T-helper 1 cell (primary cell): ENCODE measurements around the gene FBXO40.
"Not testable (repeated sequence)": the region's sequence is repeated elsewhere in the genome, so short reads cannot be mapped to it uniquely, and the experiment has no call there.

Source experiments
- DNase-seq, 5 donors: peaks; one replicate each; pipeline ENCODE4 v3.0.0-alpha.2; 2012 to 2020
- total RNA-seq, 4 donors: gene quantifications; one replicate each; lab custom pipeline; 2026; lab: John Stamatoyannopoulos, UW

FBXO40 gene, protein sequence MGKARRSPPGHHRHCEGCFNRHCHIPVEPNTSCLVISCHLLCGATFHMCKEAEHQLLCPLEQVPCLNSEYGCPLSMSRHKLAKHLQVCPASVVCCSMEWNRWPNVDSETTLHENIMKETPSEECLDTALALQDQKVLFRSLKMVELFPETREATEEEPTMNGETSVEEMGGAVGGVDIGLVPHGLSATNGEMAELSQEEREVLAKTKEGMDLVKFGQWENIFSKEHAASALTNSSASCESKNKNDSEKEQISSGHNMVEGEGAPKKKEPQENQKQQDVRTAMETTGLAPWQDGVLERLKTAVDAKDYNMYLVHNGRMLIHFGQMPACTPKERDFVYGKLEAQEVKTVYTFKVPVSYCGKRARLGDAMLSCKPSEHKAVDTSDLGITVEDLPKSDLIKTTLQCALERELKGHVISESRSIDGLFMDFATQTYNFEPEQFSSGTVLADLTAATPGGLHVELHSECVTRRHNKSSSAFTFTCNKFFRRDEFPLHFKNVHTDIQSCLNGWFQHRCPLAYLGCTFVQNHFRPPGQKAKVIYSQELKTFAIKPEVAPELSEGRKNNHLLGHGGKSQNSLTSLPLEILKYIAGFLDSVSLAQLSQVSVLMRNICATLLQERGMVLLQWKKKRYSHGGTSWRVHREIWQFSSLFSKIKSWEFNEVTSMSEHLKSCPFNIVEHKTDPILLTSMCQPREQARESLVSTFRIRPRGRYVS
- total RNA-seq: 0 reads per million in 4 donors

DNA sequence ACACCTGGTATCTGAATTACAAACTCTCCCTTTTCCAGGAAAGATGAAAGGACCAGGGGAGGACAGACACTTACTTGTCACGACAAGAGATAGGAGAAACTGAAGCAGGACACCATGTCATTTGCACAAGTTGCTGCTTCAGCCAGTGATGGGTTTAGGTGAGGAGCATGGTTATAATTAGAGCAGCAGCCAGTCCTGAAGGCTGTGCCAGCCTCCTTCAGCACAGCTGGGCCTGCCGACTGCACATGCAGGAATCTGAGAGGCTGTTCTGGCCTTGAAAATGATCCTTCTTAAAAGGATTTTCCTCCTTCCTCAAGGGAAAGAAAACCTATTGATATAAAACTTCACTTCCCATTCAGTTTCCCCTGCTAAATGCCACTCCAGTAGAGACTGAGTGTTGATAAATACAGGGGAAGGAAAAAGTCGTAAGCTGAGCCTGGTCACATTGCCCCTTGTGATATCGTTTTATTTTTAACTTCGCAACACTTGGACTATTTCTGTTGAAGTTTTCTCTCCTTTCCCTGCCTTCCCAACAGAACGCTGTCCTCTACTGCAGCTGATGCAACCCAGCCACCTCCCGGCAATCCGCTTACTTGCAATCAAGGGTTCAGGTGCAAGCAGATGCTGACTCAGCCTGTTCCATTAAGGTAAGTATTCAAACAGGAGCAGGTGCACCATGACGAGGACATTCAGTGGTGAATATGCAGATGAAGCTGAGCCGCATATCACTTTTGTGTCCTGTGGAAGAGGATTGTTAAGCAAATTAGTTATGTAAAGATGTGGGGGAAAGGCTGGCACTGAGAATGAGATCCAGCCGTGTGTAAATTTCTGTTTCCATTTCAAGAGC, at the start of gene FBXO40:
Gene FBXO40 (plus strand): TSS at position 524 of the 847 bp plus-strand sequence. CDS start 27,197 bp downstream, outside the sequence.
- no peak for DNase-seq

DNA sequence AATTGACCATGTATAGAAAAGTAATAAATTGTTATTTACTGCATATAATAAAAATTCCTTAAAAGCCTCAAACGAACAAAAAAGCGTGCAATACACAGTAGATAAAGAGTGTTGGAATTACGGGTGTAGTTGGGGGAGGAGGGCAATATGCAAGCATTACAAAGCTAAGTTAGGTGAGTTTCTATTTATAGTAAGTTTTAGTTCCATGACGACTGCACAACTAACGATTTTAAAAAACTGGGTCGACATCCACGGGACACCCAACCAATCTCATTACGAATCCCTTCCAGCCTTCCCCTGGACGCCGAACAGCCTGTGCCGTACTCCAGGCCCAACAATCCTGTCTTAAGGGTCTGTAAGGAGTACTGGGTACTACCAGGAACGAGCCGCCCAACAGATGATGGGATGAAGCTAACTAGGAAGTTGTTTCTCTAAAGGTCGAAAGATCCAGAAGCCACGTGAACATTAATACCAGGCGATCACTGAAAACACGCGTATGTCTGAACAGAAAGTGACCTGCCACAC, 48.1 kb upstream of the FBXO40 start:
- no peak for DNase-seq

DNA sequence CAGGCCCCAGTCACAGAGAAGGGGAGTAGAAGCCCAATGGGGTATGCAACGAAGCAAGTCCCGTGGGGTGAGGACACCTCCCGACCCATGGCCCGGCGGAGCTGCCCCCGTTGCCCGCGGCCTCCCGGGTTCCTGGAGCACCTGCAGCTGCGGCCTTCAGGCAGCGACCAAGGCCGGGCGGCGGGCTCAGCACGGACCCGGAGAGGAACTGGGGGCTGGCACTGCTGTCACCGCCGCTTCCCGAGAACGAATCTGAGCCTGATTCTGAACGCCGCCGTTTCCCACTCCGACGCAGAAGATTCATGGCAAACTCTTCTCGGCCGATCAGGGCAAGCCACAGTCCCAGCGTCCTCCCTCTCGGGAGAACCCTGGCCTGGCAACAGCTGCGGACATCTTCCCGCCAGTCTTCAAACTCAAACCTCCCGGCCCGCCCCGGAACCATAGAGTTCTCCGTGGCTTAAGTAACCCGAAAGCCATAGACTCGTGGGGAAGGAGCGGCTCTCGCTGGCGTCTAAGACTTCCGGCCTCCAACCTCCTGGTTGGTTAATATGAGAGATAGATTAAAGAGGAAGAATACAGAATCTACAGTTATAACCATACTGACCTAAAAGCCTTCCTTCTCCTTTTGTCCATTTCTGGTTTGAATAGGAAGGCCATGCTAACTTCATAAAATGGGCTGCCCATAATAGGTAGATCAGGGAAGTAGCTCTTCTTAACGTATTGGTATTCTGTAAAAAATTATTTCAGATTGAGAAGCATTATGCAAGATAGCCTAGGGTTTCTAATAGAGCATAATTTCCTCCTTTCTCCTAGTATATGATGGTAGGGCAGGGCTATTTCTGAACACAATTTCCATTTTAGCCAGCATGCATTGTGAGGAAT, 47.4 kb upstream of the FBXO40 start, which contains the start of gene POLQ:
Gene POLQ (minus strand): TSS at position 415 of the 882 bp plus-strand sequence. CDS start 111 bp downstream, at position 304.
- DNase-seq: peak; percentile 64 to 92 (median 77)

DNA sequence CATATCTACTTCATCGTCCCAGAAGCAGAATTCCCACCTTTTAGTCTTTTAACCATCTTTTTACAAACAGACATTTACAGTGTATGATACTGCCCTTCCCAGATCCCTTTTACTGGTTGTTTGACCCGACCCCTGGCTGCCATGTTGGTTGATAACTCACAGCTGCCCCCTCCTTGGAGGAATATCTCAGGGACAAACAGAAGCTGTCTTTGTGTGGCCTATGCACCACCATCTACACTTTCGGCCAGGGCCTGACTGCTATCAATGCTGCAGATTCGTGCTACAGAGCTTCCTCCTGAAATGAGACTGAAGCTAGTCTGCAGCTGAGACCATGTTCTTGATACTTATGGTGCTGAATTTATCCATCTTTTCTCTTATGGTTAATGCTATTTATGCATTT, 40.8 kb upstream of the FBXO40 start:
- DNase-seq: no peak

DNA sequence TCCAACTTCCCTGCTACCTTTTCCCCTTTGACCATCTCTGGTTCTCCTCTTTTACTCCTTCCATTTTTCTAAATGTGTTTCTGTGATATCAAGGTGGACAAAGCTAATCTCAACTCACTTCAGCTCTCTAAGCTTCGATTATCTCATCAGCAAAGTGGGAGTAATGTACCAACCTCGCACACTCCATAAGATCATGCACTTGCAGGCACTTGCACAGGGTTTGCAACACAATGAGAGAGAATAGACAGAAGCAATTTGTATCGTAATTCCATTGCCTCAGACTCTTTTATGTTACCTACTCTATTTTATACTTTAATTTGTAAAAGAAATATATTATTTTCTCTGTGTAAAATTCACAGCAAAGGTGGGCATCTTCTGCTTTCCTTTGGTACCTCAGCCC, 40.4 kb upstream of the FBXO40 start:
- DNase-seq: no peak

DNA sequence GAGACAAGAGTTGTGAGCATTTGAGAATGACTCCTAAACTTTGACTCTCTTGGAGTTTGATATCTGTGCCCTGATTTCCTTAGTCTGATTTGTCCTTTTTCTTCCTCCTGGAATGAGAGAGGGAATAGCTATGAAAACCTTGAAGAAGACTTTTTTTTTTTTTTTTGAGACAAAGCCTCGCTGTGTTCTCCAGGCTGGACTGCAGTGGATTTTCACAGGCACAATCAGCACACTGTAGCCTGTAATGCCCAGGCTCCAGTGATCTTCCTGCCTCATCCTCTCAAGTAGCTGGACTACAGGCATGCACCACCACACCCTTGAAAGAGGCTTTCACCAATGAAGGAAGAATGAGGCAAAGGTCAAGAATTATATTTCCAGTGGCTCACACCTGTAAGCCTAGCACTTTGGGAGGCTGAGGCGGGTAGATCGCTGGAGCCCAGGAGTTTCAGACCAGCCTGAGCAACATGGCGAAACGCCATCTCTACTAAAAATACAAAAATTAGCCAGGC, 35.7 kb upstream of the FBXO40 start:
- DNase-seq: no peak

DNA sequence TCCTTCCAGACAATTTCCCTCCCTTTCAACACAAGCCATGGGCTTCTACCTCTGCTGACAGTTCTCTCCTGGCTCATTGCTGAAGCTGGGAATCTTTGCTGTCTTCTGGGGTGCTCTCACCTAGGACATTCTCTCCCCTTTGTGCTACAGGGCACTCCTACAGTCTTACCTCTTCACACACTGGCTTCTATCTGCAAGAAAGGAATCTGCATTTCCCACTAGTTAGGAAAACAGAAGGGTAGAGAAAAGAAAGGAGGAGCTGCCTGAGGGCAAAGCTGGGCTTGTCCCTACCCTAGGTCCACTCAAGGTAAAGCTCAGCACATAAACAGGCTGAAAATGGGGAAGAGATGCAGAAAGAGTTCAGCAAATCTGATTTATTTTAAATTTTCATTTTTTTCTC, 31.0 kb upstream of the FBXO40 start:
- DNase-seq: no peak

DNA sequence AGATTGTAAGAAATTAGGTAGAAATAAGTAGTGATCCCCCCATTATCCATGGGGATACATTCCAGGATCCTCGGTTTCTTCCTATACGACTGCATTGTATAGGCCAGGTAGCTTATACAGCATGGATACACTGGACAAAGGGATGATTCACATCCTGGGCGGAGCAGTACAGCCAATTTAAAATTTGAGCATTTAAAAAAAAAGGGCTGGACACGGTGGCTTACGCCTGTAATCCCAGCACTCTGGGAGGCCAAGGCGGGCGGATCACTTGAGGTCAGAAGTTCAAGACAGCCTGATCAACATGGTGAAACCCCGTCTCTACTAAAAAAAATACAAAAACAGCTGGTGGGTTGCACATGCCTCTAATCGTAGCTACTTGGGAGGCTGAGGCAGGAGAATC, 26.4 kb upstream of the FBXO40 start:
- no peak for DNase-seq

DNA sequence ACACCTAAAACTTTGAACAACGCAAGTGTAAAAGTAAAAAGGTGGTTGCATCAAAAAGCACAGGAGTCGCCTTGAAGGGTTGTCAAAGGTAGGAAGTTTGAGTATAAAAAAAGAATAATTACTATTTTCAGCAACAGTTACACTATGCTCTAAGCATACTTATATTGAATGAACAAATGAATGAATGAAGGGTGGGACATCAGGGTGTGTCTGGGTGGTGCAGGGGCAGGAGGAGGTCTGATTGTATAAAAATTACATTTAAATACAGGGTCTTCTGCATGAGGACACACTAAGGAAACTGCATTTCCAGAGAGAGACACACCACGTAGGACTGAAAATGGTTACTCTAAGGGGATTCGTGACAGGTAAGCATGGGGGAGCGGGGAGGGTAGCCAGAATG, 25.5 kb upstream of the FBXO40 start, which contains the start of gene ARGFX:
Gene ARGFX (plus strand): TSS at position 301 of the 400 bp plus-strand sequence. CDS start 2,765 bp downstream, outside the sequence.
- DNase-seq: no peak

DNA sequence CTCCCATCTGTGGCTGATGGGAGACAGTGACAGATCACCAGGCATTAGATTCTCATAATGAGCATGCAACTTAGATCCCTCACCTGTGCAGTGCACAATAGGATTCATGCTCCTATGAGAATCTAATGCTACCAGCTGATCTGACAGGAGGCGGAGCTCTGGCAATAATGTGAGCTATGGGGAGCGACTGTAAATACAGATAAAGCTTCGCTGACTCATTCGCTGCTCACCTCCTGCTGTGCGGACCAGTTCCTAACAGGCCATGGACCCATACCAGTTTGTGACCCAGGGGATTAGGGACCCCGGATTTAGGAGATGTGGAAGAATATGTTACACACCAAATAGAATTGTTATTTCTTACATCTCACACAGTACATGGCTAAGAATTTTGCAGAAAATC, 18.7 kb upstream of the FBXO40 start:
- DNase-seq: no peak

DNA sequence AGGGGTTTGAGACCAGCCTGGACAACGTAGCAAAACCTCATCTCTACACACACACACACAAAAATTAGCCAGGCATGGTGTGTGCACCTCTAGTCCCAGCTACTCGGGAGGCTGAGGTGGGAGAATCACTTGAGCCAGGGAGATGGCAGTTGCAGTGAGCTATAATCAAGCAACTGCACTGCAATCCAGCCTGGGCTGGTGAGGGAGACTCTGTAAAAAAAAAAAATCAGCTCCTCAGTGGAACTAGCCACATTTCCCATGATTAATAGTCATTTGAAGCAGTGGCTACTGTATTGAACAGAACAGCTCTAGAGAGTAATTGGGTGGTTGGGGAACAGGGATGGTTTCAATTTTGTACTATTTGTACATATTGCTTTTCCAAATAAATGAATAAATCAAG, 11.5 kb upstream of the FBXO40 start:
- DNase-seq: no peak

DNA sequence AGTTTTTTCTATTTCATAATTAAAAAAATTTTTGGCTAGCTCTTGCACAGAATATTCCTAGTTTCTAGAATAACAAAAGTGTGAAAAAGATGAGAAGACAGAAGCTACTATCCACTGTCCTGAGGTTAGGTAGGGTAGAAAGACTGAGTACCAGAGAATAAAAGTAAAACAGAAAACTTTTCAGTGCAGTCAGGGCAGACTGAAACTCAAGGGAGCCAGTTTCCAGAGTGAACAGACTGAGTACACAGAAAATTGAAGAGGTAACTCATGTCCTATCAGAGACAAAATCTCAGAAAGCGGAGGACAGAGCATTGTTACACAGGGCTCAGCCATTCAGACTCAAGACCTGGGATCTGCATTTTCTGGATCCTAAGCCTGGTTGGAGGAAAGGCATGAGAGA, 8.8 kb upstream of the FBXO40 start:
- no peak for DNase-seq

DNA sequence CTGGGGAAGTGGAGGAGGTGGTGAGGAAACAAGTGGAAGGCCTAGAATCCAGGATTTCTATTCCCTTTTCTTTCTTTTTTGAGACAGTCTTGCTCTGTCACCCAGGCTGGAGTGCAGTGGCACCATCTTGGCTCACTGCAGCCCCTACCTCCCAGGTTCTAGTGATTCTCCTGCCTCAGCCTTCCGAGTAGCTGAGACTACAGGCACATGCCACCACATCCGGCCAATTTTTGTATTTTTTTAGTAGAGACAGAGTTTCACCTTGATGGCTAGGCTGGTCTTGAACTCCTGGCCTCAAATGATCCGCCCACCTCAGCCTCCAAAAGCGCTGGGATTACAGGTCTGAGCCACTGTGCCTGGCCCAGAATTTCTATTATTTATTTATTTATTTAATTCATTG, 627 bp downstream of the FBXO40 start:
- DNase-seq: not testable (repeated sequence)

DNA sequence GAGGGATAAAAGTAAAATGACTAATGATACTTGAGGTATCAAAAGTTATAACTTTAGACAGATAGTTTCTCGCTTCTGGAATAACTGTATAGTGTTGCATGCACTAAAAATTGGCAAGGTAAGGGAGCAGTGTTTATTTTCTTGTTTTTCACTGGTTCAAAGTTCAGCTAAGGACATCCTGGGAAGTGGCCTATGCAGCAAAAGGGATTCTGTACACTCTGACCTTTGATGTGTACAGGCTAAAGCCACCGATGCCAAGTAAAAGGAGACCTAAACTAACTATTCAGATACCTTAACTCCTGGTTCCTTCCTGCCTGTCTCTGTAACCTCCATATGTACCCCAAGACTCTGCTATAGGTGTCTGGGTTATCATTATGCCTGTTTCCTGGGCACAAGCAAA, 1.7 kb downstream of the FBXO40 start:
- no peak for DNase-seq

DNA sequence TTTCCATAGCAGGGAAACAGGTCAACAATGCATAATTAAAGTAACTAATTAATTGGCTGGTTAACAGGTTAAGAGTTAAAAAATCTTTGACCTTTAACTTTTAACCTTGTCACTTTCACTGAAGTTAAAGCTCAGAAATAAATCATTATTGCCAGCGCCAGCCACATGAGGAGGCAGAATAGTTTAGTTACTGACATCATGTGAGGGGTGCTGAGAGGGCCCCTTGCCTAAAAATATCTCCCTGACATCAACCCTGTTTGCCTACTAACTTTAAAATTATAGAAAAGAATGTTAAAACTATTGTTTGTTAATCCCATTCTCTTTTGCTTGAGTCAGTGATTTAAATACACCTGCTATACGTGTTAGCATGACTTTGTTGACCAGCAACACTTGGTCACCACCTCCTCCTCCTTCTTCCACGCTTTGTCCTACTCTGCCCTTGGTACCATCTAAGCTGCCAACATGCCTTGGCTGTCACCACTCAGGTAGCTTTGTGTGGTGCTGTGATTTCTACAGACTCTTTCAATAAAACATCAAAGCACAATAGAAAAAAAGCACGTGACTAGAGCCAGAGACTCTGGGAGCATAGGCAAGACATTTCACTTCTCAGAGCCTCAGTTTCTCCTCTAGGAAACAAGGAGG, 2.7 kb downstream of the FBXO40 start:
- no peak for DNase-seq

DNA sequence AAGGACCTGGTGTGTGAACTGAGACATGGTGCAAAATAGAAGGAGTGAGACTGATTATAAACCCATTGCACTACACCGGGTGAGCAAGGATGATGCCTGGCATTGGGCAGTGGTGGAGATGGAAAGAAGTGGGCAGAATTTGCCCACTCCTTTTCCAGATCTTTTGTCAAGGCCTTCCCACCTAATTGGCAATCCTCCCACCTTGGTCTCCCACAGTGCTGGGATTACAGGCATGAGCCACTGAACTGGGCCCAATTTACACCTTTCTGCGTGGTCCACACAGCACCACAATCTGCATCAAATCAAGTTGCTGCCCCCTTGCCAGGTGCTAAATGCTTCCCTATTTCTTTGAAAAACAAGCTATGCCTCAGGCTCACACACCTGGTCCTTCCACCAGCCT, 5.4 kb downstream of the FBXO40 start:
- DNase-seq: no peak

DNA sequence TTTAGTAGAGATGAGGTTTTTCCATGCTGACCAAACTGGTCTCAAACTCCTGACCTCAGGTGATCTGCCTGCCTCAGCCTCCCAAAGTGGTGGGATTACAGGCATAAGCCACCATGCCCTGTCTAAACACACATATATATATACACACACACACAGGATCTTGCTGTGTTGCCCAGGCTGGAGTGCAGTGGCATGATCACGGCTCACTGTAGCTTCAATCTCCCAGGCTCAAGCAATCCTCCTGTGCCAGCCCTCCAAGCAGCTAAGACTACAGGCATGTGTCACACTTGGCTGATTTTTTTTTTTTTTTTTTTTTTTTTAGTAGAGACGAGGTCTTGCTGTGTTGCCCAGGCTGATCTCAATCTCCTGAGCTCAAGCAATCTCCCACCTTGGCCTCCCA, 6.7 kb downstream of the FBXO40 start:
- DNase-seq: not testable (repeated sequence)

DNA sequence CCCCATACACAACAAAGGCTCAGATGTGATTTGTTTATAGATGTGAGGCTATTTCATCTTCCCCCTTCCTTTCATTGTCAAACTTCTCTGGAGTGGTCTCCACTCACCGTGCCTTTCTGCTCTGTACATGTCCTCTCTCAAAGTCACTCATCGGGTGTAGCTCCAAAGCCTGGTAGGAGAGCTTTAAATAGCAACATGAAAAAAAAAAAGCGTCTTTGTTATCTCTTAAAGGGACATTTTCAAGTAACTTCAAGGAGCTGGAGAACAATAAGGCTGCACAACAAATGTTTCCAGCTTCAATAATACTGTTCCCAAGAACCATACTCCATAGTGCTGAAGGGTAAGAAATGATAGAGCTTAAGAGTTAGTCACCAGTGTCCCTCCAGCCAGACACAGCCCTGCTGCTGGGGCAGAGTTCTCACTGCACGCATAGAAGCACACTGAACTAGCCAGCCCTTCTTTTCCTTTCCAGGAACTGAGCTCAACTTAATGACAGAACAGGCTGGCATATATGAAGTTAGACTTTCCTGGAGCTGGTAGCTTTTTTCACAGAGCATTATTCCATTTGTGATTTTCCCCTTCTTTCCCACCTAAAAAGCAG, 8.1 kb downstream of the FBXO40 start:
- no peak for DNase-seq

DNA sequence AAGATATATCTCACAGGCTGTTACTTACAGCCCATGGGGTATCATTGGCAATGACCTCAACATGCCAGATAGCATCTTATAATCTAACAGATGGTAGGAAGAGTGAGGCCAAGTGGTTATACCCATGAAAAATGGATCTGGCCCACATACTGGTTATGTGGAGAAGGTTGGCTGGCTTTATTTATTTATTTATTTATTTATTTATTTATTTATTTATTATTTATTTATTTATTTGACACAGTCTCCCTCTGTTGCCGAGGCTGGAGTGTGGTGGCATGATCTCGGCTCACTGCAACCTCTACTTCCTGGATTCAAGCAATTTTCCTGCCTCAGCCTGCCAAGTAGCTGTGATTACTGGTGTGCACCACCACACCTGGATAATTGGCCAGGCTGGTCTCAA, 11.6 kb downstream of the FBXO40 start:
- DNase-seq: no peak

DNA sequence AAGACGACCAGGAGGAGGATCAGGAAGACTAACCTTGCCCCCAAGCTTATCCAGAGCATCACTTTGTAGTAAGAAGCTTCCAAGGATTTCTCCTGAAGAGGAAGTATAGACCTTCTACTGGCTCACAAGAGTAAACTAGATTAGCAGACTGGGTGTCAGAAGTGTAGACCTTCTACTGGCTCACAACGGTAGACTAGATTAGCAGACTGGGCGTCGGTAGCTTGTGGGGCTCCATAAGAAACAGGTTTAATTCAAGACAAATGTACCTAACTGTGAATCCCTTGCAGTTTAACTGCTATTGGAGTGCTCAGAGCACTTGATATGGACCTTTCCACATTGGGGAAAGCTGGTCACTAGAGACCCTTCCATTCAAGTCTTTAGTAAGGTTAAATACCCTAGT, 12.9 kb downstream of the FBXO40 start:
- DNase-seq: no peak
